ENCODE data around the gene VCAN.

GRCh38 chr5:83527722-83528438 is 56.3 kb downstream of the VCAN start:
- TF ChIP-seq CTCF (conservative IDR thresholded peaks at IDR 0.05 in 1 of 2, IDR thresholded peaks at IDR 0.05 in 1 of 2; ENCODE audit: extremely low read depth in 1 of 2, insufficient read depth in 1 of 2, low read depth in 1 of 2, low read length in 2 of 2) (no peak), EZH2 (IDR thresholded peaks at IDR 0.05; ENCODE audit: borderline replicate concordance, low read length) (no peak)
